NCI-H1436 (cell line): ENCODE data around the gene TMEM8B.

Experiments
- DNase-seq: peaks from one replicate; lab custom pipeline; 2025; lab: John Stamatoyannopoulos, UW

Gene TMEM8B

GRCh38 chr9:35840881-35841644 lies 12.0 kb downstream of the TMEM8B start:
- no peak for DNase-seq

GRCh38 chr9:35841645-35841900 lies 12.5 kb downstream of the TMEM8B start:
- DNase-seq: no peak

- no peak for DNase-seq
These were observed 13.2 kb downstream of the TMEM8B start for GRCh38 chr9:35842020-35842745.

- DNase-seq: no peak
These were observed 13.8 kb downstream of the TMEM8B start for GRCh38 chr9:35842795-35843194.

DNA sequence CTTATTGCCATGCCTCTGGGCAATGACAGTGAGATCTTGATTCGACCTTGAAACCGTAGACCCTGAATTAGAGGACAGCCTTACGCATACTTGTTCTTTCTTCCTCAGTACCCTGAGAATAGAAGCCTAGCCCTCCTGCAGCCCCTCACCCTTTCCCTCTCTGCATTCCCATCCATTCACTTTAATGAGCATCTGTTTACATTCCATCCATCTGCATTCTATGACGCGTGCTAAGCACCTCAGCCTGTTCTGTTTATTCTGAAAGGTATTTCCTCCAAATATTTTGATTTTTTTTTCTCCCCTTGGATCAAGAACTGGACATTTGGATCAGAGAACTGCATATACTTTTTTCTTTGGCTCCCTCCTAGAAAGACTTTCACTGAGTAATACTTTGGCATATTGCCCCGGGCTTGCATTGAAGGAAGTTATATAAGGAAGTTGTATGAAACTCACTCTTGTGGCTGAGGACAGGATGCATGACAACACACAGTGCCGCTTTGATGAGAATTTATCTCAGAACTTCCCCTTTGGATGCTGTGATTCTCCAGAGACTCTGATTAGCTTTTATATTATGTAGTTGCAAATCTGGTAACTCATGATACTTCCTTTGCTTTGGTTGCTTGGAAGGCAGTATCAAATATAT lies 15.7 kb downstream of the TMEM8B start:
- no peak for DNase-seq

DNA sequence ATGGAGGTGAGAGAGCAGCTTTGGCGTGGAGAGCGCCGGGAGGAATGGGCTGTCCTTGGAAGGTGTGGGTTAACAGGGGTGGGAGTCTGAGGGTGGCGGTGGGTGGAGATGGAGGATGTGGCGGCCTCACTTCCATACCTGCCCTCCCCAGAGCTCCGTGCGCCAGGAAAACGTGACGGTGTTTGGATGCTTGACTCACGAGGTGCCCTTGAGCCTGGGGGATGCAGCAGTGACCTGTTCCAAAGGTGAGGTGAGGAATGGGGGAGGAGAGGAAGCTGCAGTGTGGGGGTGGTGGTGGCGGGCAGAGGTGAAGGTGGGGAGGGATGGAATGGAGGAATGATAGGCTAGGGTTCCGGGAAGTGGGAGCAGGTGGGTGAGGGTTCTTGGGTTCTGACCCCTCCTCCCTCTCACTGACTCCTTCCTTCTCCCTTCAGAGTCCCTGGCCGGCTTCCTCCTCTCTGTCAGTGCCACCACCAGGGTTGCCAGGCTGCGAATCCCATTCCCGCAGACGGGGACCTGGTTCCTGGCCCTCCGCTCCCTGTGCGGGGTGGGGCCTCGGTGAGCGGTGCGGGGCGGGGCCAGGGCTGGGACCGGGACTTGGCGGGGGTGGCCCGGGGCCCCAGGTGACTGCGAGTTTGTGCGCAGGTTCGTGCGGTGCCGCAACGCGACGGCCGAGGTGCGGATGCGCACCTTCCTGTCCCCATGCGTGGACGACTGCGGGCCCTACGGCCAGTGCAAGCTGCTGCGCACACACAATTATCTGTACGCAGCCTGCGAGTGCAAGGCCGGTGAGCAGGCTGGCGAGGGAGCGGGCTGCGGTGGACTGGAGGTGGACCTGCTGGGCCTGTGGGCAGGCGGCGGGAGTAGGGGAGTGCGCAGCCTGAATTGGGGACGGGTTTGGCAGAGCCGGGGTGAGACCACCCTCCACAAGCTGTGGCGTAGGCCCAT lies 17.1 kb downstream of the TMEM8B start:
- DNase-seq: no peak

GRCh38 chr9:35847792-35848572 lies 19.0 kb downstream of the TMEM8B start:
- DNase-seq: no peak

DNA sequence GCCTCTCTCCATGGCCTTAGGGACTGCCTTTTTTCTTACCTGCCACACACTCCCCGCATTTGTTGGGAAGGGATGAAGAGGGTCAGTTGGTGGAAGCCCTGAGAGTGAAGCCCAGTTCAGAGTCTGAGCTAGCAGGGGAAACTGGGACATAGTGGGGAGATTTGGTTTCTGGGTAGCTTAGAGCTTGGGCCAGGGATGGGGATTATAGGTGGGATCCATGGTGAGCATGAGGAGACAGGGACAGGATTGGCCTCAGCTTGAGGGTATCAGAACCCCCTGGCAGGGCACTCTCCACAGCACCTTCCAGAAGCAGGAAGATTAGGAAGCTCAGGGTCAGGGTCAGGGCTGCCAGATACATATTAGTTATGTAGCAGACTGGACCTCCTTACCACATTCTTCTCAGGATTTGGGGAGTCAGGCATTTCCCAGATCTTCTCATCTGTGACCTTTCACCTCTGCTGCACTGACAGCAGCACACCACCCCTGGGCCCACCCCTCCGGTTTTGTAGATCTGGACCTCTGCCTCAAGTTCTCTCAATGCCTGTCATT lies 23.3 kb downstream of the TMEM8B start:
- DNase-seq: no peak

DNA sequence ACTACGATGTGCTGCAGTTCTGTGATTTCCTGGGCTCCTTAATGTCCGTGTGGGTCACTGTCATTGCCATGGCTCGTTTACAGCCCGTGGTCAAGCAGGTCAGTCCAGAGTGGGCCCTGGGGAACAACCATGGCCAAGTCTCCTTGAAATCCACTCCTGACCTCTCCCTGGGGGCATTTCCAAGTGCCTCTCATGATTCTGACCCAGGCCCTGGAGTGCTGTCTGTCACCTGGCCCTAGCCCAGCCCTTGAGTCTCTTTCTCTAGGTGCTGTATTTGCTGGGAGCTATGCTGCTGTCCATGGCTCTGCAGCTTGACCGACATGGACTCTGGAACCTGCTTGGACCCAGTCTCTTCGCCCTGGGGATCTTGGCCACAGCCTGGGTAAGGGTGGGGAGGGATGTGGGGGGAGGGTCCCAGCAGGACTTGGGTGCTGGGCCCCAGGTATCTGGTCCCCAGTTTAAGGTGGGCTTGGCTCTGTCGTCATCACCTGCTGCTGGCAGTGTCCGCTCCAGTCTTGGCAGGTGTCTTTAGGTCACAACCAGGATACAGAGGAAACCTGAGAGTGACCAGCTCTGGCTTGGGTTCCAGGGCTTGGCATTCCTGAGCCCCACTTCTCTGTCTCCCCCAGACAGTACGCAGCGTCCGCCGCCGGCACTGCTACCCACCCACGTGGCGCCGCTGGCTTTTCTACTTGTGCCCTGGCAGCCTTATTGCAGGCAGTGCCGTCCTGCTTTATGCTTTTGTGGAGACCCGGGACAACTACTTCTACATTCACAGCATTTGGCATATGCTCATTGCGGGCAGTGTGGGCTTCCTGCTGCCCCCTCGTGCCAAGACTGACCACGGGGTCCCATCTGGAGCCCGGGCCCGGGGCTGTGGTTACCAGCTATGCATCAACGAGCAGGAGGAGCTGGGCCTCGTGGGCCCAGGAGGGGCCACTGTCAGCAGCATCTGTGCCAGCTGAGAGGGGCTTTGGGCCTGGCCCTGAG lies 24.1 kb downstream of the TMEM8B start:
- DNase-seq: no peak

DNA sequence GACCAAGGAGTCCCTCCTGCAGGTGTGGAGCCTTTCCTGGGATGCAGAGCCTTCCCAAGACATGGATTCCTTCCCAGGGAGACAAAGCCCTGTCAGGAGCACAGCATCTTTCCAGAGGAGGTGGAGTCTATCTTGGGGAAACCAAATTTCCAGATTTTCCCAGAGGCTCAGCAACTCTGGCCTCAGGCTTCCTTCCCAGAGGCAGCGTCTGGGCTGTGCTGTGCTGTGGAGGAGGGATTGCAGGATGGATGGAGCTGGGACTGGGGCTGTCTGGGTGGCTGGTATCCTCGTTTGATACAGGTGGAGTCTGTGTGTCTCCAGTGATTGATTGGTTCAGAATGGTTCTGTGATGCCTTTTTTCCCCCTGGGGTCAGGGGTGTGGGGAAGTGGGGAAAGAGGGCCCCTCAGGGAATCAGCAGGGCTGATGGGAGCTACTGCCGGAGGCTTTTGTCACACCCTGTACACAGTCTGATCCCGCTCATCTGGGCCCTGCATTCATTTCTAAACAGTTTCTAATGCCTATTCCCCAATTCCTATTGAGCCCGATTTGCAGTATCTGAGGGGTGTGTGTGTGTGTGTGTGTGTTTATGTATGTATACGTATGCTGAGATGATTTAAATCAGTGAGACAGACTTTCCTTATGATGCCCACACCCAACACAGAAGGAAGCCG lies 25.2 kb downstream of the TMEM8B start:
- DNase-seq: no peak

DNA sequence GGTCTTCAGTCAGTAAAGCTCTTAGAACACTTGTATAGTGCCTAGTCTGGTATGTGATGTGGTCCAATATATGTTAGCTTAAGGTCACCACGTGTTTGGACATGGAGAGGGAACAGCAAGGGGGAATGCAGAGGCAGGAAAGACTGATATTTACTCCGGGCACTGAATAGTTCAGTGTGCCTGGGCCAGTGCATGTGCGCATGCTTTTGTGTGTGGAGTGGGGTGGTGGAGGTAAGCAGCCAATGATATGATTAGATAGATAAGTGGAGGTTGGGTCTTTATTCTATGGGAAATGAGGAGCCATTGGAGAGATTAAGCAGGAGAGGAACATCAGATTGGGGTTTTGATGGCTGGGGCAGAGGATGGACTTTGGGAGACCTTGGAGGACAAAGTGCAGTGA lies 27.2 kb downstream of the TMEM8B start:
- no peak for DNase-seq

- no peak for DNase-seq
These were observed 27.9 kb downstream of the TMEM8B start for GRCh38 chr9:35856882-35857281.

- DNase-seq: no peak
These were observed 29.4 kb downstream of the TMEM8B start for GRCh38 chr9:35858458-35858857.

GRCh38 chr9:35859310-35859989 lies 30.4 kb downstream of the TMEM8B start:
- no peak for DNase-seq

DNA sequence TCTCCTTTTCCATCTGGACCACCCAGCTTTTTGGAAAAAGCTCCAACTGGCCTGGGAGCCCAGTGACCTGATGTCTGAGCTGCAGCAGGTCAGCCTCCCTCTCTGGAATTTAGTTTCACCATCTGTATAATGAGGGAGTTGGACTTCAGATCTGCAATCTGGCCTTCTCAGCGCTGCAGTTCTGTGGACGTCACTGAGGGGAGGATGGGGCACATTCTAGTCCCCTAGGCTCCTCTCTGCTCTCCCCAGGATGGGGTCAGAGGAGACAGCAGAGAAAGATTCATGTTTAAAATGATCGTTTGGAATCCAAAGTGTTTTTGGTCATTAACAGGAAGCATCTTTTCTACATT lies 30.9 kb downstream of the TMEM8B start:
- DNase-seq: no peak

DNA sequence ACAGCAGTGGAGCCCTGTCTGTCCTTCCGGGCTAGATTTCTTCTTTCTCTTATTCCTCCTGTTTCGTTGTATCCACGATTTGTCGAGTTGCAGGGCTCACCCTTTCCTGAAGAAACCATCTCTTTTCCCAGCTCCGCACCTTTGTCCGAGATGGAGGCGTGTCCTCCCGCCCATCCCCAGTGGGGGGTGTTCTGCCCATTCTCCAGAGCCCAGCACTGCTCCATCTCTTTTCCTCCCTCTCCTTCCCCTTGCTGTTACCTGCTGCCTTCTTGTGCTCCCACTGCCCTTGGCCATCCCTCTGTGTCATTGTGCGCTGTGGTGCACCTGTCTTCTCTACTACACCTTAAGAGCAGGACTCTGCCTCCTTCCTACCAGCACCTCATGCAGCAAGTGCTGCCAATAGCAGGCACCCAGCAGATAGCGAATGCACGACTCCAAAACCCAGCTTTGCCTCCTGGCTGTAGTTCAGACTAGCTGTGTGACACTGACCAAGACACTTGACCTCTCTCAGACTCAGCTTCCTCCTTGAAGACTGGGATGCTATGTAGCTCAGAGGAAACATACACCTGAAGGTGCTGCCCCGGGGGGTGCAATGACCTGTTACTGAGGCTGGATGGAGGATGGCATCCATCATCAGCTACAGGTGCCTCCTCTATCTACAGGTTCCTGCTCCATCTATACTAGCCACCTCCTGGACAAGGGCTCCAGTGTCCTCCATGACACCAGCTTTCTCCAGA lies 32.3 kb downstream of the TMEM8B start:
- no peak for DNase-seq

DNA sequence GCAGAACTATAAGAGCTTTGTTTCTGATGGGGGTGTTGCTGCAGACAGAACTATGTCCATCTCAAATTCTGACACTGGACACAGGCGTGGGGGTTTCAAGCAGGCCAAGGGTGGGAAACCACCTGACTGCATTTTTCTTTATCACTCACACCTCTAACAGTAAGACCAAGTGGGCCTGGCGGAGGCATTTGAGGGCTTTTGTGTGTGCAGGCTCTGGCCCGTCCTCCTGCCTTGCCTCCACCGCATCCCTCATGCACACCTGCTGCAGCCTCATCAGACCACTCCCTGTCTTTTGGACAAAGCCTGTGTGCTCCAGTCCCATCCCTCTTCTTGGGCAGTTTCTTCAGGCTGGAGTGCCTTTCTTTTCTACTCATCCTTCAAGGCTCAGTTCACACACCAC lies 33.3 kb downstream of the TMEM8B start:
- no peak for DNase-seq

DNA sequence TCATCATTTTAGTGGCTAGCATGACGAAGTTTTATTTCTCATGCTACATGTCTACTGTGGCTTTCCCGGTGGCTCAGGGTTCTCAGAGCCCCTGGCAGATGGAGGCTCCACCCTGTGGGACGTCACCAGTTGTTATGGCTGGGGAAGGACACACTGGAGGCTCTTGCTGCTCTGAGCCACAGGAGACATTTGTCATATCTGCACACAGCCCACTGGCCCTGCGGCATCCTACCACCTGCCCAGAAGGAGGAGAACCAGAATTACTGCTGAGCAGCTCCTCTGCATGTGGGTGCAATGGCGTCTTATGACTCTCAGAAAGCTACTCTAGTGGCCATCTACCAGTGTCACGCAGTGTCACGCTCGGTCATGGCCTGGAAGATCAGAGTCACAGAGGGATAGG lies 34.6 kb downstream of the TMEM8B start:
- no peak for DNase-seq
